Epithelial cell of prostate (primary cell): ENCODE measurements around the gene FAM200B.

Experiments
- DNase-seq: peaks from one replicate; pipeline ENCODE4 v3.0.0-alpha.2; 2011; ENCODE audit warnings: low read depth, low spot score
- H3K27ac ChIP-seq: fragments of 450-650 bp; 2 replicates; pipeline ENCODE4 v1.5.1; 2017; ENCODE audit warnings: mild to moderate bottlenecking

Gene FAM200B

DNA sequence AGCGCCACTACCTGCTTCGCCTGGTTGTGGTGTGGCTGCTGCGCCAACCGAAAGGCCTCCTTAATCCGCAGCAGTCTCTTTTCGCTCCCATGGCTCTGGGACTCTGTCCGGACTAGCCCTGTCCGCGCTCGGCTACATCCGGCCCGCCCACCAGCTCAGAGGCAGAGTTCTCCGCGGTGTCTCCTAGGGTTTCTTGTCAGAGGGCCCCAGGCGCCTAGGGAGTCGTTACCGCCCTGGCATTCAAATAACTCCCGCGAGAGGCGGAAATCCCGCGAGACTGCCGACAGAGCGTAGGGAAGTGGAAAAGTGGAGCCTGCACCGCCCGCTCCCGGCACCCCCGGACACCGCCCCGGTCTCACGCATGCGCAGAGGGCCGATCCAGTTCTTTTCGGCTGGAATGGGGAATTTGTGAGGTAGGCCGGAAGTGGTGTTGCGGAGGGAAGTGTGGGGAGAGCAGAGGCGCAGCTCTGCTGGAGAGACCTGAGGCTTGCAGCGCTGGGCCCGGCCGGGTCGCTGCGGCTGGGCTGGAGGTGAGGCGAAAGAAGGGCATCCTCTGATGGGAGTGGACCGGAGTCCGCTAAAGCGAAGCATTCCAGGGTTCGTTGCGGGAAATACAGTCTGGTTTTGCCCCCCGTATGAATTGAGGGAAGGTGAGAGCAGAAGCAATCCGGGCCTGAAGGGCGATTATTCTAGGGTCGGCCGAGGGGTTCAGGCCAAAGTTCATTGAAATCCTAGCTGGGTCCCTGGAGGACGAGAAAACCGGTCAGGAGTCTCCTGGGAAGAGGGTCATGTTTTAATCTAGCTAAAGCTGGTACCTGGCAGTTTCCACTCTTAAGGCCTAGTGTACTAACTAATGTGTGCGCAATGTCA lies at the start of gene FAM200B:
Gene FAM200B (plus strand): TSS at position 456 of the 870 bp plus-strand sequence. CDS start 5,151 bp downstream, outside the sequence.
- H3K27ac ChIP-seq, result peak within 1 kb of the TSS; percentile 90
- DNase-seq, result peak; percentile 95

- peak; percentile 50 for DNase-seq
- H3K27ac ChIP-seq, result peak overlapping the region; percentile 35
Measured at GRCh38 chr4:15636818-15637217, 44.8 kb upstream of the FAM200B start.

- no peak overlapping the region for H3K27ac ChIP-seq
- DNase-seq, result no peak
Measured at GRCh38 chr4:15638418-15638817, 43.2 kb upstream of the FAM200B start.

DNA sequence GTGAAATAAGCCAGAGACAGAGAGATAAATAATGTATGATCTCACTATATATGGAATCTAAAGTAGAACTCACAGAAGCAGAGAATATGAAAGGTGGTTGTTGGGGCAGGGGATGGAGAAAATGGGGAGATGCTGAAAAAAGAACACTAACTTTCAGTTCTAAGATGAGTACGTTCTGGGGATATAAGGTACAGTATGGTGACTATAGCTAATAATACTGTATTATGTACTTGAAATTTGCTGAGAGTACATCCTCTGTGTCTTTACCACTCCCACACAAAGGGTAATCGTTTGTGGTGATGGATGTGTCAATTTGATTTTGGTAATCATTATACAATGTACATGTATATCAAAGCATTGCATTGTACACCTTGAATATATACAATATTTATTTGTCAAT lies 33.0 kb upstream of the FAM200B start:
- H3K27ac ChIP-seq, result no peak overlapping the region
- DNase-seq, result no peak

DNA sequence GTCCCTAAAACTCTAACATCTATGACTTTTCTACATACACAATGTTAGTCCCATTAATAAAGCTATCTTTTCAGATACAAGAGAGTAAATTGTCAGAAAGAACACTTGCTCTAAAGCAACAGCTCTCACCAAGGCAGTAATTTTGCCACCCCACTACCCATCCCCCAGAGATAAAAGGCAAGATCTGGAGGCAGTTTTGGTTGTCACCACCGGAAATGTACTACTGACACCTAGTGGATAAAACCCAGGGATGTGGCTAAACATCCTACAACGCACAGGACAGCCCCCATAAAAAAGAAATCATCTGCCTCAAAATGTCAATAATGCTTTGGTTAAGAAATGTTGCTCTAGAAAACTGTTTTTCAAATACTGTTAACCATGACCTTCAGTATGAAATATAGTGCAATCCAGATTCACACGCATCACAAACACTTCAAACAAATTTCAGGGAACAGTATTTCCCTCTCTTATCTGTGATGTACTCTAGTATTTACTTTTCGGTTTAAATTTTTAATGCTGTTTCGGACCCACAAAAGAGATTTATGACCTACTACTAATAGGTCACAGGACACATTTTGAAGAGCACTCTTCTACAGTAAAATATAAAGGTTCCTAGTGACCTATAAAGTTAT lies 31.6 kb upstream of the FAM200B start:
- DNase-seq, result no peak
- H3K27ac ChIP-seq, result peak overlapping the region; percentile 91

DNA sequence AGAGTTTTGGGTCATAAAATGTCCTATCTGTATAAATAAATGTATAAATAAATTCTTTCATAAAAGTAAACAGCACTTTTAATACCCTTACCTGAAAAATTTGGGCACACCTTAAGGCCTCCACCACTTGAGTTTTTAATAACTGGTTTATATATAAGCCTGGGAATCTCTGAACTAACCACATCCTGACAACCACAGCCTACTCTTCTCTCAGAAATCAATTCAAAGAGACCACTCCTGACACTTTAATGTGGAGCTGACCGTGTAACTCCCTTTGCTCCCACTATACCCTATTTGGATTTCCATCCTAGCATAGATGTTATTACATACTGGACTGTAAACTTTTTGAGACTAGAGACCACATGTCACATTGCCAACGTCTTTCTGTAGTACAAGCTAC lies 30.0 kb upstream of the FAM200B start:
- peak overlapping the region; percentile 91 for H3K27ac ChIP-seq
- DNase-seq, result no peak

DNA sequence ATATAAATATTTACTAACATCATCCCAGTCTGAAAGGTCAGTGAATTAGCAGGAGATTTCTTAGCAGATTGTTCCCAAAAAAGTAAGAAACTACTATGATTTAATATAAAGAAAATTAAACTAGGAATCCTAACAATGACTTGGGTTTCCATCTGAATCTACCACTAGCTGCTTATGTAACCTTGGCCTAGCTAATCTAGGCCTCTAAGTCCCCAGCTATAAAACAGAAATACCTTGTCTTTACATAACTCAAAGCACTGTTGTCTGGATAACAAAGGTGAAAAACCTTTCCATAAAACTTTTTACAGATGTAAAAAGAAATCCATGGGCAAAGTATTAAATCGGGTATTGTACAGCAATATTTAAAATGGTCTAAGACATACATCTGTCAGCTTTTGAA lies 29.4 kb upstream of the FAM200B start:
- H3K27ac ChIP-seq, result peak overlapping the region; percentile 91
- DNase-seq, result no peak

DNA sequence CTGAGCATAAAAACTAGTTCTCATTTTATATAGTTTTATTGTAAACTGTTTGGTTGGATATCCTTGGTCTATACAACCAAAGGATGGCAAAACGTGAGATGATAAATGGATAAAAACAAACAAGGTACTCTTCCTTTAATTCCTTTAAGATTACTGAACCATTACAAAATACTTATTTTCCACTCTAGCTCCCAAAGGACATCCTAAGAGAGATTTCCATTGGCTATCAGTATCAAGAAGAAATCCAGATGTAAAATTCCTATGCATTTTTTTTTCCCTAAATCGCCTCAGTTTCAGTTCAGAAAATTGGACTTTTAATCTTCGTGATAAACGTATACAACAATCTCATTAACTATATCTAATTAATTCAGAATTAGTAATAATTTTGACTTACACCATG lies 28.8 kb upstream of the FAM200B start:
- DNase-seq, result no peak
- peak overlapping the region; percentile 91 for H3K27ac ChIP-seq

DNA sequence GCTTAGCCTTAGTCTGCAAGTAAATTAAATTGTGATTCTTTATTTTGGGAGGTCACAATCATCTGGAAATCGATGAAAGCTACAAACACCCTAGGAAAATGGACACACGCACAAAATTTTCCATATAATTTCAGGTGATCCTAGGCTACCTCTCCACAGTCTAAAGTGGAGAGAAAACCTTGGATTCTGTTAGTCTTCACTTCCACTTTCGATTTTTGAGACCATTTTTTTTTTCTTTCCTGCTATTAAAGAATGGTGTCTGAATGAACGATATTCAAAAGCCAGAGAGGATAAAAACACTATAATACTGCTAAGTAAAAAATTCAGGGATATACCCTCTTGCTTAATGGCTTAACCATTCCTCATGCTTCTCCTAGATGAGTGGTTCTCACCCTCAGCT lies 28.2 kb upstream of the FAM200B start:
- peak overlapping the region; percentile 91 for H3K27ac ChIP-seq
- no peak for DNase-seq

- H3K27ac ChIP-seq, result peak overlapping the region; percentile 91
- DNase-seq, result no peak
Measured at GRCh38 chr4:15653864-15654592, 27.6 kb upstream of the FAM200B start.

DNA sequence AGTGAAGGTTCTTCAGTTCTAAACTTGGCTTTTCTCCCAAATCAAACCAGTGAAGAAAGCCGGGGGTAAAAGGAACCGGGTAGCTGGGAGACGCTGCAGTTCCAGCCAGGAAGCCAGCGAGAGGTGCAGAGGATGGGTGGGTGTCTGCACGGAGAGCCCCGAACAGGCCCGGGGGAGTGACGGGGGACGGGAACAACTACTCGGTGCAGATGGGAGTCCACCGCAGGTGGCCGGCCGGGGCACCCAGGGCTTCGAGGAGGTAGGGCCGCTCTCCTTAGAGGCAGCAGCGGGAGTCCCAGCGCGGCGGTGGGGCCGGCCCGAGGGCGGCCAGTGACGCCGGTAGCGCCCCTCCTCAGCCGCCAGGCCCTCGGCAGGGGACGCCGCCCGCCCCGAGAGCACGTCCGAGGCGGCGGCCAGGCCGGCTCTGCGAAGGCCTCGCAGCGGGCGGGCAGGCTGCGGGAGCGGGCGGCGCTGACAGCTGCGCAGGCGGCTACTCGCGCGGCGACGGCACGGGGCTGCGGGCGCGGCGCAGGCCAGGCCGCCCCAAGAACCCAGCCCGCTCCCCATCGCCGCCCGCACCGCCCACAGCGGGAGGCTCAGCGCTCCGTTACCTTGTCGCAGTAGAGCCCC lies 26.9 kb upstream of the FAM200B start:
- no peak for DNase-seq
- peak overlapping the region; percentile 91 for H3K27ac ChIP-seq

DNA sequence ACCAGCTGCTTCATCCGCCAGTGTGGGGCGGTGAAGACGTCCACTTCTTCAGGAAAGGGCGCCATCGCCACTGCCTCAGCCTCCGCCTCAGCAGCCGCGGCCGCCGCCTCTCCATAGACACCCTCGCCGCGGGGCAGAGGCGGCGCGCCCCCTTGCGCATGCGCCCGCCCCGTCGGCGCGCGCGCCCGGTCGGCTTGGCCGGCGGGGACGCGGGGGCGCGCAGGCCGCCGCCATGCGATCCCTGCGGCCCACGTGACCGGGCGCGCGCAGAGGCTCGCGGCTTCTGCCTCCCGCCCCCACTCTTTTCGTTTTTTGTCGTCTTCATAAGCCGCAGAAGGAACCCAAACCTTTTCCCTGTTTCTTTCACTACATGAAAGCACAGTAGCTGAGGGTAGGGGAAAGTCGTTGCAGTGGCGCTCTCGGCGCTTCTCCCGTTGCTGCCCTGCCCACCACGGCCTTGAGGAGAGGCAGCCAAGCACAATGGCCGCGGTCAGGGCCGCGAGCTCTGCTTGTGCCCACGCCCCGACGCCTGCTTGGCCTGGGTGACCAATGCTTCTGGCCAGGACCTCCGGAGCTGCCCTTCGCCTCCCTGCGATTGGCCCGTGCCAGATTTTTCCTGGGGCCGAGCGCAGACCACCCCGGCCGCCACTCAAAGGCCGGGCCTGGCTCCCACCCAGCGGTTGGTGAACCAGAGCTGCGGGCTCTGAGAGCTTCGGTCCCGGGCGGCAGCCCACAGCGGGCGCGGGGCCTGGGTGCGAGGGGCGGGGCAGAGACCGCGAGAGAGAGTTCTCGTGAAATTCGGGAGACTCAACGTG lies 26.2 kb upstream of the FAM200B start, which contains the start of gene FBXL5:
Gene FBXL5 (minus strand): TSS at position 135 of the 815 bp plus-strand sequence. CDS start 70 bp downstream, at position 65.
- DNase-seq, result peak; percentile 34
- H3K27ac ChIP-seq, result peak within 1 kb of the TSS; percentile 91

GRCh38 chr4:15656038-15656470 lies 25.6 kb upstream of the FAM200B start:
- peak overlapping the region; percentile 91 for H3K27ac ChIP-seq
- no peak for DNase-seq

DNA sequence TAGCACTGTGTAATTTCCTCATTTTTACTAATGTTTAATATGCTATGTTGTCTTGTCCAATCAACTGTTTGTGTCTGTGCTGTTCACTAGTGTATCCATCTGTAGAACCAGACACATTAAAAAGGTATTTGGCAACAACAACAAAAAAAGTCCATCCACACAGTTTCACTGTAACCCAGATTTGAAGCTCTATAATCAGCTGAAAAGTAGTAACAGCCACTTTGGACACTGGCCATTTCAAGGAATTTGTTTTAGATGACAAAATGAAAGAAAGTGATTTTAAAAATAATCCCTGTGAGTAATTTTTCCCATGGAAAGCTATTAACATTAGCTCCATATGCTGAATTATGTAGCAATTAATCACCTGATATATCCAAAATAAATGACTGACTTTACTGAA lies 24.3 kb upstream of the FAM200B start:
- peak overlapping the region; percentile 91 for H3K27ac ChIP-seq
- DNase-seq, result no peak

- H3K27ac ChIP-seq, result peak overlapping the region; percentile 91
- no peak for DNase-seq
Measured at GRCh38 chr4:15658136-15658770, 23.4 kb upstream of the FAM200B start.

GRCh38 chr4:15658781-15659180 lies 22.8 kb upstream of the FAM200B start:
- no peak for DNase-seq
- H3K27ac ChIP-seq, result peak overlapping the region; percentile 91

DNA sequence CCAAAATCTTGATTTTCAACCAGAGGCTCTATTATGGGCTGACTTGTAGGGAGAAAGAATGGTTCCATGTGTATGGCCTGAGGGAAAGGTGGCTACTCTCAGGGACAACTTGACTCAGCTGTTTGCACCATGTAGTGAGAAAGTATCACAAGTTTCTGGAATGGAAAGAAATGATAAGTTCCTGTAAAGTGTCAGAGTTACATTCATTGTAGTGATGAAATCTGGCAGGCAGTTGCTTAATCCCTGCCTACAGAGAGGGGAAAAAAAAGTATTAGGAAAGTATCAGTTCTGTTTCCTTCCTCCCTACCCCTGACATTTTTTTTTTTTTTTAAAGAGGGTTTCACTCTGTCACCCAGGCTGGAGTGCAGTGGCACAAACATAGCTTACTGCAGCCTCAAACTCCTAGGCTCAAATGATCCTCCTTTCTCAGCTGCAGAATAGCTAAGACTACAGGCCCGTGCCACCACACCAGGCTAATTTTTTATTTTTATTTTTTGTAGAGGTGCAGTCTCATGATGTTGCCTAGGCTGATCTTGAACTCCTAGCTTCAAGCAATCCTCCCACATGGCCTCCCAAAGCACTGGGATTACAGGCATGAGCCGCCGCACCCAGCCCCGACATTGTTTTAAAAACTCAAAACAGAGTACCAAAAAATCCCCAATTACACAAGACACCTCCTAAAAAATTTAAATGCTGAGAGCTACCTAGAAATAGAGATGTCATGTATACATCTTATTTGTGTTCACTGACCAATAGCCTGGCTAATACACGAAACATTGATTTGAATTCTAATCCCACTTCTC lies 21.7 kb upstream of the FAM200B start:
- peak; percentile 40 for DNase-seq

DNA sequence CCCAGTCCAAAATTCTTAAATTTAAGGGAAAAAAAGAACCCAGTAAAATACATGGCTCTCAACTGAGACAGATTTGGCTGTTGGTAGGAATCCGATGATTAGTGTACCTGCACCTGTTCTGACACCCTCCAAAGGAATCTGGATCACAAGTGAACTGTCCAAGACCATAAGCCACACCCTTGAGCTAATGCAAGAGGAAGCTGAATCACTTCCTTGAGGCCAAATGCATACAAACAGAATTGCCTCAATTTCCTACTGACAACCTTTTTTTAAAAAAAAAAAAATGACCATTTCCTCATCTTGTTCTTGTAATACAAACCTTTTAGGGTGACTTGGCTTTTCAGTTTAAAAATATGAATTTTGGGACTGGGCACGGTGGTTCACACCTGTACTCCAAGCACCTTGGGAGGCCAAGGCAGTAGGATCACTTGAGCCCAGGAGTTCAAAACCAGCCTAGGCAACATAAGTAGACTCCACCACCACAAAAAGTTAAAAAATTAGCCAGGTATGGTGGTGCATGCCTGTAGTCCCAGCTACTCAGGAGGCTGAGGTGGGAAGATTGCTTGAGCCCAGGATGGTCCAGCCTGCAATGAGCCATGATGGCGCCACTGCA lies 15.8 kb upstream of the FAM200B start:
- H3K27ac ChIP-seq, result peak overlapping the region; percentile 99
- DNase-seq, result peak; percentile 93

More for the DNA sequence above, 21.7 kb upstream of the FAM200B start:
- peak overlapping the region; percentile 91 for H3K27ac ChIP-seq
